HG02884 (cell line): Measurements from ENCODE around the gene RSPH4A.
"Not testable (repeated sequence)": the region's sequence is repeated elsewhere in the genome, so short reads cannot be mapped to it uniquely, and the experiment has no call there.

Experiments
- ATAC-seq: cut with Tn5 transposase; IDR thresholded peaks from one replicate; pipeline ENCODE4 v1.9.1; 2021; ENCODE audit warnings: mild to moderate bottlenecking, moderate library complexity; ENCODE audit not compliant: unreplicated experiment

The RSPH4A gene

DNA sequence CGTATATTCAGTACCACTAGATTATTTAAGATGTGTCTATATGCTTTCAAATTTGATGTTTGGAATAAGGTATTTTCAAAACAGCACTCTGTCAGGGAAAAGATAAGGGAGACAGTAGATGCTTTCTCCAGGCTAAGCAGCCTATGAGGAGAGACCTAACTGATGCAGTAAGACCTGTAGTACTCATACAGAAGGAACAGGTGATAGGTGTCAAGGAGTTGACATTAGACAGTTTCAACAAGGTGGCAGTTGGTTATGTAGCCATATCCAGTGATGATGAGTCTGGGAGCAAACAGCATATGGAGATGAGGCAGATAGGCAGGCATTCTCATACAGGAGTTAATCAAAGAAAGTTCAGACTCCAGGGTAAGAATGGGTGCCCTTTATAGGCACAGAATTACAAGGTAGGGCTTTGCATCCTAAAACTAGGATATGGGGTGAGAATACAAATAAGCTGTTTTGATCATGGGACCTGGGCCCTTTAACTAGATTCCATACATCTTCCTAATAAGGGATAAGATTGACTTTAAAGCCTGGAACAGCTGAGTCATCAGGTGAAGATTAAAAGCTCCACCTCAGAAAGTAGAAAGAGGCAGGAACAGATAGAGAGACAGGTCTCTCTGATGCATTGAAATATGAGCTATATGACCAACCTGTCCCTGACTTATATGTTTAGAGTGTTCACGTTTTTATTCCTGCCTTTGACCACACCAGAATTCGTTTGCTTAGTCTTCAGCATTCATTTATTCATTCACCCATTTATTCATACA lies 7.9 kb downstream of the RSPH4A start:
- no peak for ATAC-seq

DNA sequence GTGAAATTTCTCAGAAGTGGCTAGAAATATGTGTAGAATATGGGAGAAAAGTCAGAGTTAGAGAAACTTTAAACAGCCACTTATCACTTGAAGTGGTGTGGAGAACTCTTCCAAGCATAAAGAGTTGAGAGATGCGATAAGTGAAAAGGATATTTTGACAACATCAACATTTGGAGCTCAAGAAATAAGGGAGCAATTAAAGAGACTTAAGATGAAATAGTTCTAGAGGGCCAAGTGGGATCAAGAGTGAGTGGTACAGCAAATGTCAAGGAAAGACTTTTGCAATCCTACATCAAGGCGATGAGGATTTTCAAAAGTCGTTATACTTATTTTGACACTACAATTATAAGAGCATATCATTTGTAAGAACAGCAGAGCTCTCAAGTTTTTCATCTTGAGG lies 9.6 kb downstream of the RSPH4A start:
- ATAC-seq, result no peak

DNA sequence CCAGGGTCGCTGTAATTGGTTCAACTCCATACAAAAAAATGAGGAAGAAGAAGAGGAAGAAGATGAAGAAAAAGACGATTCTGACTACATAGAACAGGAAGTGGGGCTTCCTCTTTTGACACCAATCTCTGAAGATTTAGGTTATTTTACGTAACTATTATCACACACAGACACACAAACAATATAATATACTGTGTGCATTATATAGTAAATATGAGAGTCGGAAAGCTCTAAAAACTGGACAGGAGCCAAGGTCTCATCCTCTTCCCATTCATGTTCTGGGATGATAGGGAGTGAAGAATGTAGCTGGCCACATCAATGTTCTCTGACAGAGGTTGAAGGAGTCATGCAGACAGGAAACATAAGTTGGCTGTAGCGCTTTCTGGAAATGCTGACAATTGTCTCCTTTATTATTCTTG lies 13.3 kb downstream of the RSPH4A start:
- no peak for ATAC-seq

DNA sequence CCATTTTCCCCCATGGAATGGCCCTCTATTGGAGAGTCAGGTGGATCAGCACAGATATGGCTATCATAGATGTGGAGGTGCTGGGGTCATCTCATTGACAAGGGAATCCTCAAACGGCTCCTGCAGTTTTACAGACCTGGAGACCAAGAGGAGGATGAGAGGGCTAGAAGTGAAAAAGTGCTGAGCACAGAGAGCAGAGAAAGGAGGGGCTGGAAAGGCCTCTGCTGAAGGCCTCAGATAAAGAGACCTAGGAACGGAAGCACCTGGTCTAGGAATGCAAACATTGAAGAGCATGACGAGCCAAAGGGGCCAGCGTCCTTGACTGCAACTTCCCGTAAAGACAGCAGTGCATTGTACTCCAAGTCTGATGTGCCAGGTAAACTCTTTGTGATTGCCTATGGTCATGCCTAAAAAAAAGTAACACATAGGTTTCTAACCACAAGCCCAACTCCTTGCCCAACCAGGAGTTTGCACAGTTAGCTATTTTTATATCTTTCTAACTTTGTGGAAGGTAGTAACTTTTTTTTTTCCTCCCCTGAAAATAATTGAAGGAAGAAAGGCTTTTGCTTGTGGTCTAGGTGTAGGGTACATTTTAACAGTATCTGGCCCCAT lies 15.2 kb downstream of the RSPH4A start:
- peak; percentile 59 for ATAC-seq

DNA sequence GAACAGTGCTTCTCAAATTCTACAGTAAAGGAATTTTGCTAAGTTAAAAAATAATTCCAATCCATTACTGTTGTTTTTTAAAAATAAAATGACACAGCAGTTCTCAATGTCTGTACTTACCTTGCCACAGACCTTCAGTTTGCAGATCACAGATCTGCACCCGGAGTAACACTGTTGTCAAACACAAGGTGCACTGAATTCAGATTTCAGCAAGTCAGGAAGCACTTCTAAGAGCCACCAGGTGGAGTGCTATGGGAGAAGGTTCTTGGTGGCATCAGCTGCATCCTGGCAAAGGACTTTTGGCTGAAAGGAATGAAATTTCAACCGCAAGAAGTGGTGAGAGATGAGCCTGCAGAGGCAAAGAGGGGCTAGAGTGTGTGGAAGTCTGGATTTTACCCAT lies 17.4 kb downstream of the RSPH4A start:
- no peak for ATAC-seq

- no peak for ATAC-seq
Observed at GRCh38 chr6:116648156-116648555, 31.9 kb downstream of the RSPH4A start.

DNA sequence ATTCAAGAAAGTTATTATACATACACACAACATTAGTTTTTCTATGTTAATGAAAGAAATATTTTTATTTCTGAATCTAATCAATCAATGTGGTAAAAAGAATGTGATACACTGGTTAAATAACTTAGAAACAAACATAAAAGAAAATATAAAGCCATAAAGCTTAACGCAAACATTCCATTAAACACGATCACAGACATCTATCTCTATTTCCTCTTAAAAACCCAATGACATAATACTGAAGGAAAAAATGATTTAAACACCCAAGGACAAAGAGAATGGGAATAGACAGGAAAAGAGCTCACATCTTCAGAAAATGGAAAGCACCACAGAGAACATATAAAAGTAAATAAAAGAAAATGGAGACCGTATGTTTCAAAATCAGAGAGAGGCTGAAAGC lies 32.9 kb downstream of the RSPH4A start:
- no peak for ATAC-seq

DNA sequence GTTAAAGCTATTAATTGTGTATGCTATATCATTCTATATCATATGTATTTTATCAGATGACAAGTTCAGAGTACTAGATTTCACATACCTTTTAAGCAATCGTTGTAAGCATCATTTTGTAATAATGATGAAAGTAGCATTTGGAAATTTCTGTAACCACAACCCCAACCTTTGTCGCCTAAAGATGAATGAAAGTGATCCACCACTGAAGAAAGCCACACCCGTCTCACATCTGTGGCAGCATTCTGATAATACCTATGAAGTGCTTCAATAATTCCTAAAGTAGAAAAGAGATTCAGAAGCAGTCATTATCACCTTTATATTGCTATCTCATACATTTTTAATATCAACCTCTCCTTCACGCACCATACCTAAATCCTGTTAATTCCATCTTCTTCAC lies 35.6 kb downstream of the RSPH4A start:
- ATAC-seq, result no peak

GRCh38 chr6:116661594-116661993 lies 45.3 kb downstream of the RSPH4A start:
- no peak for ATAC-seq

DNA sequence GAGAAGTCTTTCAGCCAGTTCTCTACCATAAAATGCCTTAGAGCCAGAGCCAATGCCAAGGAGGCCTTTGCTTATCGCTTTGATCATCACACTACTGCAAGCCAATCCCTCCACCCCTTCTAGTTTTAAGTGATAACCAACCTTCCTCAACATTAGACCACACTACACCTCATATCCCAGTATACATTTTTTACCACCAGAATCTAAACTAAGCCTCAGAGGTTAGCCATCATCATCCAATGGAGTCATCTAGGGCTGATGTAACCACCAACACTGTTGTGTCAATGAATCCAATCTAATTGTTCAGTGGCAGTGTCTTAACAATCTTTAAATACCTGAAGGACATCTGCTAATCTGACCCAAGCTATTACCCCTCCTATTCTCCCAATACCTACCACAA lies 45.9 kb downstream of the RSPH4A start:
- ATAC-seq, result no peak

- ATAC-seq, result no peak
Observed at GRCh38 chr6:116663308-116663707, 47.0 kb downstream of the RSPH4A start.

- not testable (repeated sequence) for ATAC-seq
Observed at GRCh38 chr6:116664169-116664568, 47.9 kb downstream of the RSPH4A start.

- no peak for ATAC-seq
Observed at GRCh38 chr6:116665464-116665863, 49.2 kb downstream of the RSPH4A start.

GRCh38 chr6:116666869-116667268 lies 50.6 kb downstream of the RSPH4A start:
- ATAC-seq, result peak; percentile 50

DNA sequence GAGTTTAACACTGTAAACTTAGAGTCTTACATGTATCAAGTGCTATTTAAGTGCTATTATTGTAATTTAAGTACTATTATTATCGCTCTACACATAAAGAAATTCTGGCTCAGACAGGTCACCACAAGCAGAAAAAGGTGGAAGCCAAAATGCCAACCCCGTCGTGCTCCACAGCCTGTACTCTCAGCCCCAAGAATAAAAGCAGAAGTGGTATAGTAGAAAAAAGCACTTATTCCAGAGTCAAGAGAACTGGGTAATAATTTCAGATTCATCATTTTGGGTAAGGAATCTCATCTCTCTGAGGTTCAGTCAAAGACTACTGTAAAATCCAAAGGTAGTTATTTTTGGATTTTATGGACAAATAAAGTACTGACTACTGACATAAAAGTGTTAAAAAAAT lies 51.3 kb downstream of the RSPH4A start:
- no peak for ATAC-seq

DNA sequence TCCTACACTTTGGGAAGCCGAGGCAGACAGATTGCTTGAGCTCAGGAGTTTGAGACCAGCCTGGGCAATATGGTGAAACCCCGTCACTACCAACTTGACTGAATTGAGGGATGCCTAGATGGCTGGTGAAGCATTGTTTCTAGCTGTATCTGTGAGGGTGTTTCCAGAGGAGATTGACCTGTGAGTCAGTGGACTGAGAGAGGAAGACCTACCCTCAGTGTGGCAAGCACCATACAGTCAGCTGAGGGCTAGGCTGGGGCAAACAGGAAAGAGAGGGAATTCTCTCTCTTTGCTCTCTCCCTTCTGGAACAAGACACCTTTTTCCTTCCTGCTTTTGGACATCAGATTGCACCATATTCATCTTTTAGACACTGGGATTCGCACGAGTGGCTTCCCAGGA lies 56.0 kb downstream of the RSPH4A start:
- no peak for ATAC-seq

DNA sequence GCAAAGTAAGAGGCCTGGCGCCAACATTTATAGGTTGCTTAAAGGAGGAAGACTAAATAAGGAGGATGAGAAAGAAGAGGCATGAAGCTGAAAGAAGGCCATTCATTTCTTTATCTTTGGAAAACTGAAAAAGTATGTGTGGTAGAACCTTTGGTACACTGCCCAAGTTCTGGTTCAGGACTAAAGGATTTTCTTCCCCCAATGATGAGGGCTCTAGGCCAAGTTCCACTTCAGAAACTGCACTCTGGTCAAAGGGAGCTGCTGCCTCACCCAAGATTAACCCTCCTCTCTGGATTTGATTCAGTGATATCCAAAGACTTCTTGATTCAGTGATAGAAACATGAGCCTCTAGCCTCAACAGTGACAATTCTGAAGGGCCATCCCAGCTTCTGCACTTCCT lies 59.7 kb downstream of the RSPH4A start:
- no peak for ATAC-seq

GRCh38 chr6:116680880-116681672 lies 64.8 kb downstream of the RSPH4A start, which contains the start of gene KPNA5:
TSS of gene KPNA5 (plus strand) at chr6:116681211. CDS start at chr6:116681335, 124 bp downstream.
- ATAC-seq, result peak; percentile 96

- no peak for ATAC-seq
Observed at GRCh38 chr6:116682334-116682712, 66.0 kb downstream of the RSPH4A start.
